ENCODE data around the gene GLYR1. TPM values are rescaled to one million over a fixed set of nuclear protein-coding genes. Genes with fewer than 3 reads are reported as not detected.

The GLYR1 gene
- total and polyA plus RNA-seq, 2 of the 4 experiments (the other 2 are of a cell fraction), result 26.0 to 54.2 TPM

- H3K9ac ChIP-seq (ENCODE audit: low read depth, low read length), result no peak overlapping the region
- H2AK5ac ChIP-seq (ENCODE audit: low read depth, low read length), result no peak overlapping the region
- ChIA-PET CTCF (no interaction called here), POLR2A (ENCODE audit: unreplicated experiment) (no interaction called here)
- no peak overlapping the region for H3K23ac ChIP-seq (ENCODE audit: low read depth, low read length)
- H2BK20ac ChIP-seq (ENCODE audit: low read depth, low read length), result no peak overlapping the region
- peak overlapping the region; percentile 5 for H2AK9ac ChIP-seq (replicated peaks; ENCODE audit: low read depth, low read length, poor library complexity)
- no peak overlapping the region for H3K56ac ChIP-seq (ENCODE audit: extremely low read depth, insufficient read depth, low read length)
- H3K79me1 ChIP-seq (ENCODE audit: low read depth in 1 of 2, low read length in 2 of 2), result peaks cover 17 to 61% of the 10 kb centered on the region in 2 experiments
- DNase-seq (no peak), ATAC-seq (ENCODE audit: low read depth) (no peak)
- dilution Hi-C loops (cut with HindIII; ENCODE audit: low sequenced_read_pairs, unreplicated experiment), result no loop called here
- H3K18ac ChIP-seq (ENCODE audit: low read depth, low read length), result no peak overlapping the region
- intact Hi-C loops (cut with micrococcal nuclease), result no loop called here
- no peaks in the 10 kb centered on the region for H3K27me3 ChIP-seq (ENCODE audit: control insufficient read depth, insufficient read depth, low read length)
- H3K14ac ChIP-seq (replicated peaks; ENCODE audit: low read depth, low read length), result no peak overlapping the region
- no peak overlapping the region for H2BK15ac ChIP-seq (ENCODE audit: low read depth, low read length)
- no peak overlapping the region for H2BK5ac ChIP-seq (ENCODE audit: low read depth, low read length, poor library complexity, severe bottlenecking)
- no peak overlapping the region for H3K27ac ChIP-seq (ENCODE audit: insufficient read depth, low read length)
- H3K9me1 ChIP-seq (ENCODE audit: insufficient read depth, low read length), result no peaks in the 10 kb centered on the region
- no TSS peak for BruUV-seq (replicated peaks)
- in situ Hi-C loops (cut with MboI; ENCODE audit: low sequenced_read_pairs), result no loop called here
- peaks cover 62% of the 10 kb centered on the region for H3K36me3 ChIP-seq (ENCODE audit: control insufficient read depth, insufficient read depth, low read length)
- no peak for TF ChIP-seq SMC3 (IDR thresholded peaks at IDR 0.05; ENCODE audit: low read depth, low read length)
- TF ChIP-seq POLR2A (IDR thresholded peaks at IDR 0.05; ENCODE audit: low read depth, low read length), result no peak
- no peak for TF ChIP-seq FOS (IDR thresholded peaks at IDR 0.05; ENCODE audit: low read depth, low read length)
- no peak for TF ChIP-seq MXI1 (IDR thresholded peaks at IDR 0.05; ENCODE audit: borderline replicate concordance, low read depth, low read length)
- no peak for TF ChIP-seq MAFK (IDR thresholded peaks at IDR 0.05; ENCODE audit: low read depth, low read length)
- TF ChIP-seq CTCF (conservative IDR thresholded peaks at IDR 0.05; ENCODE audit: low read depth, low read length), result no peak
- no peak for TF ChIP-seq CHD1 (IDR thresholded peaks at IDR 0.05; ENCODE audit: low read depth, low read length)
- no peak for TF ChIP-seq RCOR1 (IDR thresholded peaks at IDR 0.05; ENCODE audit: insufficient replicate concordance, low read length)
- TF ChIP-seq ELK1 (IDR thresholded peaks at IDR 0.05; ENCODE audit: borderline replicate concordance, low read depth, low read length), result no peak
- no peaks in the 10 kb centered on the region for H3K4me1 ChIP-seq (ENCODE audit: control insufficient read depth, insufficient read depth, low read length)
- H4K20me1 ChIP-seq (ENCODE audit: insufficient read depth, low read length), result peaks cover 41% of the 10 kb centered on the region
- H3K4ac ChIP-seq (ENCODE audit: low read depth, low read length), result no peak overlapping the region
- no peaks in the 10 kb centered on the region for H3K9me3 ChIP-seq (ENCODE audit: control insufficient read depth, insufficient read depth, low read length)
- H4K91ac ChIP-seq (ENCODE audit: insufficient read depth, low read depth, low read length), result no peak overlapping the region
- no peak overlapping the region for H2BK120ac ChIP-seq (ENCODE audit: low read depth, low read length)
- no peak overlapping the region for H4K8ac ChIP-seq (ENCODE audit: low read depth in 2 of 2, low read length in 2 of 2)
- WGBS, 2 experiments (ENCODE audit: extremely low coverage in 2 of 2, insufficient read length in 1 of 2), result 91% methylated on average over 17 of the region's 21 CpGs; no CpG with 5 or more reads in 1 of the 2 experiments
- H4K5ac ChIP-seq (ENCODE audit: low read depth, low read length), result no peak overlapping the region
- H3K4me3 ChIP-seq (ENCODE audit: insufficient read depth, low read depth, low read length), result no peak overlapping the region
- no peak overlapping the region for H3K4me2 ChIP-seq (ENCODE audit: low read depth, low read length)
- no peak overlapping the region for H2AFZ ChIP-seq (replicated peaks; ENCODE audit: low read length, poor library complexity)
Observed at GRCh38 chr16:4870138-4870671, 23.1 kb upstream of the GLYR1 start.
